Bronchial epithelial cell (primary cell): Measurements from ENCODE around the gene PPP1R15A. TPM values are rescaled to one million over a fixed set of nuclear protein-coding genes. Genes with fewer than 3 reads are reported as not detected.
"Not testable (repeated sequence)": the region's sequence is repeated elsewhere in the genome, so short reads cannot be mapped to it uniquely, and the experiment has no call there.

Source experiments
- DNase-seq: peaks from one replicate; pipeline ENCODE4 v3.0.0-alpha.2; 2010; ENCODE audit warnings: low read depth
- FAIRE-seq: peaks from 2 replicates; lab custom pipeline; 2011; peaks lifted over from hg19 to GRCh38; lab: Jason Lieb, UNC
- H3K27me3 ChIP-seq: 2 replicates; pipeline ENCODE4 v1.5.1; 2011; ENCODE audit warnings: low read length; ENCODE audit not compliant: control insufficient read depth, insufficient read depth
- H3K36me3 ChIP-seq: 2 replicates; pipeline ENCODE4 v1.5.1; 2011; ENCODE audit warnings: low read length; ENCODE audit not compliant: control insufficient read depth, insufficient read depth
- H3K4me3 ChIP-seq: 2 replicates; pipeline ENCODE4 v1.5.1; 2011; ENCODE audit warnings: mild to moderate bottlenecking, low read depth, low read length, control low read depth
- total RNA-seq: library from RNA; depleted of rRNA; stranded (reverse); fragments of >200 nt; gene quantifications from 2 replicates; pipeline ENCODE4 v1.2.1, GENCODE V29; 2014
- TF ChIP-seq, protein P1 (sequence below): IDR thresholded peaks from 2 replicates; pipeline ENCODE4 v1.5.1; 2011; ENCODE audit warnings: mild to moderate bottlenecking, moderate library complexity, low read length, control low read depth, inconsistent platforms; ENCODE audit not compliant: insufficient read depth, severe bottlenecking

Gene PPP1R15A
- total RNA-seq, 1 donor from 2014 or later, result 118 TPM

DNA sequence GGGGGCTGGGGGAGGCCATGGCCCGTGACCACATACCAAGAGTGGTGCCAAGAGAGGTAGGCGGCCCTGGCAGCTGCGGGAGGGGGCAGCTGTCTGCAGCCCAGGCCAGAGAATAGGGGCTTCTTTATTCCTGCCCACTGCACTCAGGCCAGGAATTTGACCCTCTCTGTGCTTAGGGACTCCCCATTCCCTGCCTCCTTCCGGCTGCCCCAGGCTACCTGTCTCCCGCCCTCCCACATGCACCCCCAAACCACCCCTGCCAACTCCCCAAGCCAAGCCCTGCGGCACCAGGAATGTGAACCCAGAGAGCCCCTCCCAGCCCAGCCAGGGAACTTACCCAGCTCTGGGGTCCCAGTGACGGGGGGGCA, 4.5 kb upstream of the PPP1R15A start:
- FAIRE-seq, result no peak
- DNase-seq, result no peak
- no peaks in the 10 kb centered on the region for H3K27me3 ChIP-seq
- H3K4me3 ChIP-seq, result peak overlapping the region; percentile 22
- TF ChIP-seq, protein P1, sequence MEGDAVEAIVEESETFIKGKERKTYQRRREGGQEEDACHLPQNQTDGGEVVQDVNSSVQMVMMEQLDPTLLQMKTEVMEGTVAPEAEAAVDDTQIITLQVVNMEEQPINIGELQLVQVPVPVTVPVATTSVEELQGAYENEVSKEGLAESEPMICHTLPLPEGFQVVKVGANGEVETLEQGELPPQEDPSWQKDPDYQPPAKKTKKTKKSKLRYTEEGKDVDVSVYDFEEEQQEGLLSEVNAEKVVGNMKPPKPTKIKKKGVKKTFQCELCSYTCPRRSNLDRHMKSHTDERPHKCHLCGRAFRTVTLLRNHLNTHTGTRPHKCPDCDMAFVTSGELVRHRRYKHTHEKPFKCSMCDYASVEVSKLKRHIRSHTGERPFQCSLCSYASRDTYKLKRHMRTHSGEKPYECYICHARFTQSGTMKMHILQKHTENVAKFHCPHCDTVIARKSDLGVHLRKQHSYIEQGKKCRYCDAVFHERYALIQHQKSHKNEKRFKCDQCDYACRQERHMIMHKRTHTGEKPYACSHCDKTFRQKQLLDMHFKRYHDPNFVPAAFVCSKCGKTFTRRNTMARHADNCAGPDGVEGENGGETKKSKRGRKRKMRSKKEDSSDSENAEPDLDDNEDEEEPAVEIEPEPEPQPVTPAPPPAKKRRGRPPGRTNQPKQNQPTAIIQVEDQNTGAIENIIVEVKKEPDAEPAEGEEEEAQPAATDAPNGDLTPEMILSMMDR, result no peak
- no peaks in the 10 kb centered on the region for H3K36me3 ChIP-seq

DNA sequence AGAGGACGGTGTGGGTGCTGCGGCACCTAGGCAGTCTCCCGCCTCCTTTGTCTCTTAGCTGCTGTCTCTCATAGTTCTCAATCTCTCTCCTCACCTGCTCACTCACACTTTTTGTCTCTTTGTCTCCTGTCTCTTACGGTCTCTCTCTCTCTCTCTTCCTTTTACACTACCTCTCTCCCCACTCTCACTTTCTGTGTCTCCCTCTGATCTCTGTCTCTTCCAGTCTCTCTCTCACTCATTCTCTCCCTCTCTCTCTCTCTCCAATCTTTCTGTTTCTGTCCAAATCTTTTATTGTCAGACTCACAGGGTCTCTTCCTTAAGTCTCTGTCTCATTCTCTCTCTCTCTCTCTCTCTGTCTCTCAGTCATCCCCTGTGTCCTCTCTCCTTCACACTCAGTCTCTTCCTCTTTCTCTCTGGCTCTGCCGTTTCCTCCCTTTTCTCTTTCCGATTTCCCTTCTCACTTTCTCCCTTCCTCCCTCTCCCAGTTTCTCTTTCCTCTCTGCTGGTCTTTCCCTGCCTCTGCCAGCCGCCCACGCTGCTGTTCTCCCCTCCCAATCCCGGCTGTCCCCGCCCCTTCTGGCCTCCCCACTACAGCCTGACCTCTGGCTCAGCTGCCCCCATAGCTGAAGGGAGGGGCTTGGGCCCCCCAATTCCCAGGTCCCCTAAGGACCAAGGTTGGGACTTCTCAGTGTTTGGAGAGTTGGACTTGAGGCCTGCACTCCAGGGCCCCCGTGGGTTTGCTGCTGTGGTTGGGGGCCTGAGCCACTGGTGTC, 3.9 kb upstream of the PPP1R15A start, which contains the start of gene PLEKHA4:
Gene PLEKHA4, minus strand, starts transcription at position 504 of the 773 bp plus-strand sequence. CDS start 997 bp downstream, outside the sequence.
- DNase-seq, result no peak
- FAIRE-seq, result no peak
- no peaks in the 10 kb centered on the region for H3K27me3 ChIP-seq
- H3K36me3 ChIP-seq, result peaks cover 3% of the 10 kb centered on the region
- TF ChIP-seq, protein P1, result no peak
- H3K4me3 ChIP-seq, result peak within 1 kb of the TSS; percentile 22

DNA sequence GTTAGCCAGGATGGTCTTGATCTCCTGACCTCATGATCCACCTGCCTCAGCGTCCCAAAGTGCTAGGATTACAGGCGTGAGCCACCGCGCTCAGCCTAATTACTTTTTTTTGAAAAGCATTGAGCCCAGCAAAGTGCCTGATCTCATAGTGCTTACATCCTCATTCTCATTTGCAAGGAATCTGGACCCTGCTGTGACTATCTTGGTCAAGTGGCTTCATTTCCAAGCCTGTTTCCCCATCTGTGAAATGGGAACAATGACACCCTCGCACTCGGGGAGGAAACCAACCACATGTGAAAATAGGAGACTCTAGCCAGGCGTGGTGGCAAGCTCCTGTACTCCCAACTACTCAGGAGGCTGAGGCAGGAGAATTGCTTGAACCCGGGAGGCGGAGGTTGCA, 2.2 kb upstream of the PPP1R15A start:
- H3K4me3 ChIP-seq, result no peak overlapping the region
- no peak for FAIRE-seq
- TF ChIP-seq, protein P1, result no peak
- H3K36me3 ChIP-seq, result peaks cover 16% of the 10 kb centered on the region
- DNase-seq, result no peak
- H3K27me3 ChIP-seq, result no peaks in the 10 kb centered on the region

DNA sequence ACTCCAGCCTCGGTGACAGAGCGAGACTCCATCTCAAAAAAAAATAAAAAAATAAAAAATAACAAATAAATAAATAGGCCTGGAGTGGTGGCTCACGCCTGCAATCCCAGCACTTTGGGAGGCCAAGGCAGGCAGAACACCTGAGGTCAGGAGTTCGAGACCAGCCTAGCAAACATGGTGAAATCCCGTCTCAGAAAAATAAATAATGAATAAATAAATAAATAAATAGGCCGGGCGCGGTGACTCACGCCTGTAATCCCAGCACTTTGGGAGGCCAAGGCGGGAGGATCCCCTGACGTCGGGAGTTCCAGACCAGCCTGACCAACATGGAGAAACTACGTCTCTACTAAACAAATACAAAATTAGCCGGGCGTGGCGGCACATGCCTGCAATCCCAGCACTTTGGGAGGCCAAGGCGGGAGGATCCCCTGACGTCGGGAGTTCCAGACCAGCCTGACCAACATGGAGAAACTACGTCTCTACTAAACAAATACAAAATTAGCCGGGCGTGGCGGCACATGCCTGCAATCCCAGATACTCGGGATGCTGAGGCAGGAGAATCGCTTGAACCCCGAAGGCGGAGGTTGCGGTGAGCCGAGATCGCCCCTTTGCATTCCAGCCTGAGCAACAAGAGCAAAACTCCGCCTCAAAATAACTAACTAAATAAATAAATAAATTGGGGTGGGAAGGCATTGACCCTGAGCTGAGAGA, 595 bp upstream of the PPP1R15A start:
- not testable (repeated sequence) for H3K4me3 ChIP-seq, FAIRE-seq, DNase-seq, H3K27me3 ChIP-seq
- H3K36me3 ChIP-seq, result peaks cover 23% of the 10 kb centered on the region

DNA sequence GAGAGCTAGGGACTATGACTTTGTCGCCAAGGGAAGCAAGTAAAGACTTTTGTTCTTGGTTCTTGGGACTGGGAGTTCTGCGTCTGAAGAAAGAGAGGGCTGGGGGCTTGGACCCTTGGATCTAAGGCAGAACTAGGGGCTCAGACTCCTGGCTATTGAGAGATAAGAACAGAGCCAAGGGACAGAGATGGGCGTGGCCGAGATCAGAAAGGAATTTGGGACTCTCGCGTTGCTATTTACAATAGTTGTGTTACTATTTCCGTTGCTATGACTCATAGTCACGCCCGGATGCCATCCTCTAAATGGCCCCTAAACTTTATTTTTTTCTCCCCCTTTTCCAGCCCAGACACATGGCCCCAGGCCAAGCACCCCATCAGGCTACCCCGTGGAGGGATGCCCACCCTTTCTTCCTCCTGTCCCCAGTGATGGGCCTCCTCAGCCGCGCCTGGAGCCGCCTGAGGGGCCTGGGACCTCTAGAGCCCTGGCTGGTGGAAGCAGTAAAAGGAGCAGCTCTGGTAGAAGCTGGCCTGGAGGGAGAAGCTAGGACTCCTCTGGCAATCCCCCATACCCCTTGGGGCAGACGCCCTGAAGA, 759 bp downstream of the PPP1R15A start:
- FAIRE-seq, result no peak
- peak; percentile 91 for DNase-seq

More for the DNA sequence above, 759 bp downstream of the PPP1R15A start:
- TF ChIP-seq, protein P1, result no peak
- Histone ChIP-seq H3K36me3 (peaks cover 23% of the 10 kb centered on the region), H3K4me3 (peak overlapping the region; percentile 89), H3K27me3 (no peaks in the 10 kb centered on the region)
